SW480 (cell line): Measurements from ENCODE around the gene MMP23B.
A peak's percentile ranks its signal among the peaks of the same experiment; 100 is the strongest.
"Not testable (repeated sequence)": the region's sequence is repeated elsewhere in the genome, so short reads cannot be mapped to it uniquely, and the experiment has no call there.

Experiments
- DNase-seq: peaks from one replicate; pipeline ENCODE4 v3.0.0-alpha.2; 2016; ENCODE audit warnings: low spot score

MMP23B gene

GRCh38 chr1:1631782-1632420 is at the start of gene MMP23B:
Gene MMP23B (plus strand): TSS chr1:1632173. CDS start chr1:1632219, 46 bp downstream.
- DNase-seq: no peak

- DNase-seq: no peak
These were observed 49.2 kb upstream of the MMP23B start for GRCh38 chr1:1582585-1583346.

- DNase-seq: no peak
These were observed 48.5 kb upstream of the MMP23B start for GRCh38 chr1:1583347-1584010.

- no peak for DNase-seq
These were observed 40.5 kb upstream of the MMP23B start for GRCh38 chr1:1591452-1591851.

- DNase-seq: no peak
These were observed 38.0 kb upstream of the MMP23B start for GRCh38 chr1:1593834-1594601.

GRCh38 chr1:1594602-1595260 is 37.2 kb upstream of the MMP23B start:
- DNase-seq: peak; percentile 44

- DNase-seq: not testable (repeated sequence)
These were observed 36.6 kb upstream of the MMP23B start for GRCh38 chr1:1595341-1595740.

GRCh38 chr1:1596493-1597274 is 35.3 kb upstream of the MMP23B start:
- DNase-seq: no peak

- DNase-seq: no peak
These were observed 34.6 kb upstream of the MMP23B start for GRCh38 chr1:1597275-1597930.

- no peak for DNase-seq
These were observed 33.8 kb upstream of the MMP23B start for GRCh38 chr1:1598051-1598719.

- DNase-seq: no peak
These were observed 33.3 kb upstream of the MMP23B start for GRCh38 chr1:1598720-1599029.

- DNase-seq: no peak
These were observed 32.7 kb upstream of the MMP23B start for GRCh38 chr1:1599030-1599934.

GRCh38 chr1:1599935-1600860 is 31.8 kb upstream of the MMP23B start, which contains the start of gene FNDC10:
Gene FNDC10 (minus strand): TSS chr1:1600135. CDS start chr1:1600015, 120 bp downstream.
- DNase-seq: no peak

GRCh38 chr1:1600861-1601563 is 31.0 kb upstream of the MMP23B start:
- no peak for DNase-seq

GRCh38 chr1:1601564-1602303 is 30.2 kb upstream of the MMP23B start:
- no peak for DNase-seq

- no peak for DNase-seq
These were observed 29.5 kb upstream of the MMP23B start for GRCh38 chr1:1602304-1602967.
